Measurements from ENCODE around the gene CHI3L1. TPM values are rescaled to one million over a fixed set of nuclear protein-coding genes. Genes with fewer than 3 reads are reported as not detected.
A peak's percentile ranks its signal among the peaks of the same experiment; 100 is the strongest.

The CHI3L1 gene
- total RNA-seq, 2 experiments from 2014 or later = not detected

GRCh38 chr1:203216274-203217138, 30.0 kb upstream of the CHI3L1 start:
- POLR2A ChIA-PET = no interaction called here
- Histone ChIP-seq H2AFZ (ENCODE audit: low read length) (no peak overlapping the region), H3K4me2 (ENCODE audit: low read length) (no peak overlapping the region), H3K79me2 (ENCODE audit: insufficient read depth, low read depth, low read length) (no peaks in the 10 kb centered on the region), H4K20me1 (ENCODE audit: insufficient read depth, low read length) (no peaks in the 10 kb centered on the region), H3K27ac (ENCODE audit: low read depth, low read length, poor library complexity, severe bottlenecking) (no peak overlapping the region), H3K4me3 (ENCODE audit: low read depth, low read length, poor library complexity, severe bottlenecking) (no peak overlapping the region), H3K36me3 (ENCODE audit: insufficient read depth, low read length) (no peaks in the 10 kb centered on the region), H3K9me2 (ENCODE audit: insufficient read depth, low read length) (no peaks in the 10 kb centered on the region), H3K4me1 (ENCODE audit: insufficient read depth, low read length, poor library complexity, severe bottlenecking) (no peaks in the 10 kb centered on the region), H3K9me3 (ENCODE audit: low read length) (no peaks in the 10 kb centered on the region)
- CTCF ChIA-PET (ENCODE audit: unreplicated experiment) = interaction anchor here (1.2 to 1.3 kb wide), 3 partner anchors 50 to 177 kb away, joined by 3 to 9 read pairs (median 7); no protein-coding TSS in a partner anchor
- peak; percentile 73 for DNase-seq (ENCODE audit: low spot score)
- TF ChIP-seq, protein P1, sequence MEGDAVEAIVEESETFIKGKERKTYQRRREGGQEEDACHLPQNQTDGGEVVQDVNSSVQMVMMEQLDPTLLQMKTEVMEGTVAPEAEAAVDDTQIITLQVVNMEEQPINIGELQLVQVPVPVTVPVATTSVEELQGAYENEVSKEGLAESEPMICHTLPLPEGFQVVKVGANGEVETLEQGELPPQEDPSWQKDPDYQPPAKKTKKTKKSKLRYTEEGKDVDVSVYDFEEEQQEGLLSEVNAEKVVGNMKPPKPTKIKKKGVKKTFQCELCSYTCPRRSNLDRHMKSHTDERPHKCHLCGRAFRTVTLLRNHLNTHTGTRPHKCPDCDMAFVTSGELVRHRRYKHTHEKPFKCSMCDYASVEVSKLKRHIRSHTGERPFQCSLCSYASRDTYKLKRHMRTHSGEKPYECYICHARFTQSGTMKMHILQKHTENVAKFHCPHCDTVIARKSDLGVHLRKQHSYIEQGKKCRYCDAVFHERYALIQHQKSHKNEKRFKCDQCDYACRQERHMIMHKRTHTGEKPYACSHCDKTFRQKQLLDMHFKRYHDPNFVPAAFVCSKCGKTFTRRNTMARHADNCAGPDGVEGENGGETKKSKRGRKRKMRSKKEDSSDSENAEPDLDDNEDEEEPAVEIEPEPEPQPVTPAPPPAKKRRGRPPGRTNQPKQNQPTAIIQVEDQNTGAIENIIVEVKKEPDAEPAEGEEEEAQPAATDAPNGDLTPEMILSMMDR (conservative IDR thresholded peaks at IDR 0.05; ENCODE audit: low read length) = peak; percentile 88
- TF ChIP-seq EZH2phosphoT487 (IDR thresholded peaks at IDR 0.05; ENCODE audit: borderline replicate concordance, low read depth, low read length) = no peak
- intact Hi-C loops (cut with micrococcal nuclease; ENCODE audit: unreplicated experiment) = loop anchor here (1.0 to 2.0 kb wide), 2 partner anchors 50 to 177 kb away; no protein-coding TSS in a partner anchor
- no TSS peak for BruUV-seq (replicated peaks)

- DNase-seq (ENCODE audit: low spot score) = no peak
- POLR2A ChIA-PET = no interaction called here
- H3K36me3 ChIP-seq (ENCODE audit: insufficient read depth, low read length) = no peaks in the 10 kb centered on the region
- H2AFZ ChIP-seq (ENCODE audit: low read length) = no peak overlapping the region
- no peaks in the 10 kb centered on the region for H3K9me3 ChIP-seq (ENCODE audit: low read length)
- H3K4me1 ChIP-seq (ENCODE audit: insufficient read depth, low read length, poor library complexity, severe bottlenecking) = no peaks in the 10 kb centered on the region
- intact Hi-C loops (cut with micrococcal nuclease; ENCODE audit: unreplicated experiment) = no loop called here
- TF ChIP-seq EZH2phosphoT487 (IDR thresholded peaks at IDR 0.05; ENCODE audit: borderline replicate concordance, low read depth, low read length) = no peak
- TF ChIP-seq, protein P1 (conservative IDR thresholded peaks at IDR 0.05; ENCODE audit: low read length) = no peak
- no peaks in the 10 kb centered on the region for H3K79me2 ChIP-seq (ENCODE audit: insufficient read depth, low read depth, low read length)
- H3K27ac ChIP-seq (ENCODE audit: low read depth, low read length, poor library complexity, severe bottlenecking) = no peak overlapping the region
- no TSS peak for BruUV-seq (replicated peaks)
- H3K9me2 ChIP-seq (ENCODE audit: insufficient read depth, low read length) = no peaks in the 10 kb centered on the region
- CTCF ChIA-PET (ENCODE audit: unreplicated experiment) = interaction anchor here (0.6 to 1.3 kb wide), 2 partner anchors 127 to 175 kb away, joined by 4 to 7 read pairs; no protein-coding TSS in a partner anchor
- no peaks in the 10 kb centered on the region for H4K20me1 ChIP-seq (ENCODE audit: insufficient read depth, low read length)
- no peak overlapping the region for H3K4me2 ChIP-seq (ENCODE audit: low read length)
- no peak overlapping the region for H3K4me3 ChIP-seq (ENCODE audit: low read depth, low read length, poor library complexity, severe bottlenecking)
These were observed 29.1 kb upstream of the CHI3L1 start for GRCh38 chr1:203215573-203215972.

DNA sequence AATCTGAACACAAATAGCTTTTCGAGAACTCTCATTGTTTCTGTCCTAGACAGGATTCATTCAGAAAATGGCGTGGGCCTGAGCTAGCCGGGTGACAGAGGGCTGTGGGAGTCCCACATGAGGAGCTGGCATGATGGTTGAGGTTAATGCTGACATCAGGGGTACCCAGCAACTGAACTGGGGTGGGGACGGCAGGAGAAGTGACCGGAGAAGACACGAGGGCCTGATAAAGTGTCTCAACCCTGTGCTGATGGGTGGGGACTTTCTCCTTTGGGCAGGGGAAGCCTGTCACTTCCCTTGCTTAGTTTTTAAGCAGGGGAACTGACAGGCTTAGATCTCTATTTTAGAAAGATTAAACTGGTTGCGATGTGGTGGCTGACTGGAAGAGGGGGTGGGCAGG, 28.4 kb upstream of the CHI3L1 start:
- no TSS peak for BruUV-seq (replicated peaks)
- ChIA-PET POLR2A (interaction anchor here (0.7 kb wide), 2 partner anchors 15 to 283 kb away, joined by 3 read pairs; no protein-coding TSS in a partner anchor), CTCF (ENCODE audit: unreplicated experiment) (interaction anchor here (0.6 kb wide), 1 partner anchor 127 kb away, joined by 4 read pairs; no protein-coding TSS in a partner anchor)
- Histone ChIP-seq H3K4me3 (ENCODE audit: low read depth, low read length, poor library complexity, severe bottlenecking) (no peak overlapping the region), H3K79me2 (ENCODE audit: insufficient read depth, low read depth, low read length) (no peaks in the 10 kb centered on the region), H3K4me1 (ENCODE audit: insufficient read depth, low read length, poor library complexity, severe bottlenecking) (no peaks in the 10 kb centered on the region), H3K9me2 (ENCODE audit: insufficient read depth, low read length) (no peaks in the 10 kb centered on the region), H4K20me1 (ENCODE audit: insufficient read depth, low read length) (no peaks in the 10 kb centered on the region), H3K4me2 (ENCODE audit: low read length) (no peak overlapping the region), H3K36me3 (ENCODE audit: insufficient read depth, low read length) (no peaks in the 10 kb centered on the region), H3K9me3 (ENCODE audit: low read length) (no peaks in the 10 kb centered on the region), H3K27ac (ENCODE audit: low read depth, low read length, poor library complexity, severe bottlenecking) (no peak overlapping the region), H2AFZ (ENCODE audit: low read length) (no peak overlapping the region)
- no peak for DNase-seq (ENCODE audit: low spot score)
- intact Hi-C loops (cut with micrococcal nuclease; ENCODE audit: unreplicated experiment) = no loop called here
- TF ChIP-seq, protein P1 (conservative IDR thresholded peaks at IDR 0.05; ENCODE audit: low read length) = no peak
- TF ChIP-seq EZH2phosphoT487 (IDR thresholded peaks at IDR 0.05; ENCODE audit: borderline replicate concordance, low read depth, low read length) = no peak
